Tibial nerve (tissue), 4 donors: Measurements from ENCODE around the gene RIMS3. TPM values are rescaled to one million over a fixed set of nuclear protein-coding genes. Genes with fewer than 3 reads are reported as not detected.
"Not testable (repeated sequence)": the region's sequence is repeated elsewhere in the genome, so short reads cannot be mapped to it uniquely, and the experiment has no call there.

Experiments used
- DNase-seq, 2 donors: peaks; one replicate each; pipeline ENCODE4 v3.0.0-alpha.2; 2019; ENCODE audit warnings: low spot score in 2 of 2
- H3K27ac ChIP-seq, 4 donors: fragments of 200-600 bp; sonication (generic) in 3 of 4; one replicate each; pipeline ENCODE4 v1.5.1; 2017 to 2019; ENCODE audit warnings: mild to moderate bottlenecking in 1 of 4
- H3K27me3 ChIP-seq, 2 donors: fragments of 200-600 bp; sonication (generic) in 1 of 2; one replicate each; pipeline versions ENCODE4 v1.5.1 to v1.6.0; 2017 to 2019
- H3K36me3 ChIP-seq, 3 donors: fragments of 200-600 bp; sonication (generic); one replicate each; pipeline ENCODE4 v1.5.1; 2018 to 2019
- H3K4me1 ChIP-seq, 4 donors: fragments of 200-600 bp; sonication (generic) in 3 of 4; one replicate each; pipeline ENCODE4 v1.5.1; 2017 to 2019
- H3K4me3 ChIP-seq, 4 donors: fragments of 200-600 bp; sonication (generic) in 3 of 4; one replicate each; pipeline ENCODE4 v1.5.1; 2017 to 2019; ENCODE audit warnings: mild to moderate bottlenecking in 1 of 4, moderate library complexity in 1 of 4
- H3K9me3 ChIP-seq, 4 donors: fragments of 200-600 bp; sonication (generic) in 3 of 4; one replicate each; pipeline ENCODE4 v1.5.1; 2017 to 2019
- EP300 ChIP-seq, 2 donors: sonication (generic); formaldehyde crosslinking; IDR thresholded peaks; one replicate each; pipeline ENCODE4 v1.6.1; 2017; ENCODE audit warnings: antibody characterized with exemption in 2 of 2, mild to moderate bottlenecking in 1 of 2
- POLR2A ChIP-seq, 2 donors: fragments of 450-650 bp; IDR thresholded peaks; one replicate each; pipeline ENCODE4 v1.6.1; 2017; ENCODE audit warnings: antibody characterized with exemption in 2 of 2, mild to moderate bottlenecking in 2 of 2, moderate library complexity in 2 of 2
- WGBS, 2 donors: methylation state at CpG; one replicate each; pipeline ENCODE4 v1.1.5; 2018; 5-methylcytosine and 5-hydroxymethylcytosine counted together
- total RNA-seq, 4 donors: library from RNA; depleted of rRNA; stranded (reverse); fragments of >200 nt; gene quantifications; one replicate each; pipeline ENCODE4 v1.1.0, GENCODE V29; 2016
- TF ChIP-seq, protein P1 (sequence below), 5 experiments: fragments of 200-600 bp in 3 of 5; fragments of 450-650 bp in 2 of 5; sonication (generic) in 3 of 5; IDR thresholded peaks; one replicate each; pipeline ENCODE4 v1.5.1; 2016 to 2019; ENCODE audit warnings: antibody characterized with exemption in 5 of 5, mild to moderate bottlenecking in 3 of 5, moderate library complexity in 2 of 5

RIMS3 gene
- total RNA-seq, 4 donors from 2014 or later, result 2.1 to 6.9 (median 4.0) TPM

DNA sequence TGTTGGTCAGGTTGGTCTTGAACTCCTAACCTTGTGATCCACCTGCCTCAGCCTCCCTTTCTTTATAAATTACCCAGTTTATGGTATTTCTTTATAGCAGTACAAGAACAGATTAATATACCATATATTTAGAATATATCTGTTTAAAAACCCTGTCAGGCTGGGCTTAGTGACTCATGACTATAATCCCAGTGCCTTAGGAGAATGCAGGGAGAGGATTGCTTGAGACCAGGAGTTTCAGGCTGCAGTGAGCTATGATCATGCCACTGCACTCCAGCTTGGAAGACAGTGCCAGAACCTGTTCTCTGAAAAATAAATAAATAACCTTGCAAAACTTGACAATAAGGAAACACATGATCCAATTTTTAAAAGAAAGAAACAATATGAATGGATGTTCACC is 90.1 kb downstream of the RIMS3 start:
- H3K27ac ChIP-seq, result no peak overlapping the region
- H3K27me3 ChIP-seq, result no peaks in the 10 kb centered on the region
- DNase-seq, result no peak
- TF ChIP-seq POLR2A (IDR thresholded peaks at IDR 0.05) (no peak), EP300 (IDR thresholded peaks at IDR 0.05) (no peak)
- TF ChIP-seq, protein P1, sequence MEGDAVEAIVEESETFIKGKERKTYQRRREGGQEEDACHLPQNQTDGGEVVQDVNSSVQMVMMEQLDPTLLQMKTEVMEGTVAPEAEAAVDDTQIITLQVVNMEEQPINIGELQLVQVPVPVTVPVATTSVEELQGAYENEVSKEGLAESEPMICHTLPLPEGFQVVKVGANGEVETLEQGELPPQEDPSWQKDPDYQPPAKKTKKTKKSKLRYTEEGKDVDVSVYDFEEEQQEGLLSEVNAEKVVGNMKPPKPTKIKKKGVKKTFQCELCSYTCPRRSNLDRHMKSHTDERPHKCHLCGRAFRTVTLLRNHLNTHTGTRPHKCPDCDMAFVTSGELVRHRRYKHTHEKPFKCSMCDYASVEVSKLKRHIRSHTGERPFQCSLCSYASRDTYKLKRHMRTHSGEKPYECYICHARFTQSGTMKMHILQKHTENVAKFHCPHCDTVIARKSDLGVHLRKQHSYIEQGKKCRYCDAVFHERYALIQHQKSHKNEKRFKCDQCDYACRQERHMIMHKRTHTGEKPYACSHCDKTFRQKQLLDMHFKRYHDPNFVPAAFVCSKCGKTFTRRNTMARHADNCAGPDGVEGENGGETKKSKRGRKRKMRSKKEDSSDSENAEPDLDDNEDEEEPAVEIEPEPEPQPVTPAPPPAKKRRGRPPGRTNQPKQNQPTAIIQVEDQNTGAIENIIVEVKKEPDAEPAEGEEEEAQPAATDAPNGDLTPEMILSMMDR (IDR thresholded peaks at IDR 0.05), result no peak
- peaks cover 0 to 11% (median 0%) of the 10 kb centered on the region in 4 donors for H3K9me3 ChIP-seq
- H3K36me3 ChIP-seq, result no peaks in the 10 kb centered on the region
- no peaks in the 10 kb centered on the region for H3K4me1 ChIP-seq
- no peak overlapping the region for H3K4me3 ChIP-seq

DNA sequence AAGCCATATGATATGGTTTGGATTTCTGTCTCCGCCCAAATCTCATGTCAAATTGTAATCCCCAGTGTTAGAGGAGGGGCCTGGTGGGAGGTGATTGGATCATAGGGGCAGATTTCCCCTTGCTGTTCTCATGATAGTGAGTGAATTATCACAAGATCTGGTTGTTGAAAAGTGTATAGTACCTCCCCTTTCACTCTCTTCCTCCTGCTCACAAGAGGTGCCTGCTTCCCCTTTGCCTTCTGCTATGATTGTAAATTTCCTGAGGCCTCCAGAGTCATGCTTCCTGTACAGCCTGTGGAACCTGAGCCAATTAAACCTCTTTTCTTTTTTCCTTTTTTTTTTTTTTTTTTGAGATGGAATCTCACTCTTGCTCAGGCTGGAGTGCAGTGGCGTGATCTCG is 90.7 kb downstream of the RIMS3 start:
- WGBS, 2 donors, result 70 to 72% methylated on average over 3 of the region's 3 CpGs
- H3K9me3 ChIP-seq, result peaks cover 0 to 11% (median 0%) of the 10 kb centered on the region in 4 donors
- H3K27ac ChIP-seq, DNase-seq, H3K36me3 ChIP-seq, H3K27me3 ChIP-seq, H3K4me3 ChIP-seq, H3K4me1 ChIP-seq: not testable (repeated sequence)

Other genes starting within 250 kb of the RIMS3 start
- gene ZFP69B, start 215.2 kb downstream of the RIMS3 start, total RNA-seq, result 1 to 10 TPM in 2 of 4 donors, under 1 TPM in 2; 0.39 to 2.3 (median 1.3) TPM
- gene ZFP69, start 188.4 kb downstream of the RIMS3 start, total RNA-seq, result 1 to 10 TPM; 1.7 to 7.6 (median 3.4) TPM
- gene EXO5, start 156.9 kb downstream of the RIMS3 start, total RNA-seq, result 1 to 10 TPM; 2.0 to 6.5 (median 4.6) TPM
- 1 to 10 TPM; 5.3 to 9.0 (median 6.4) TPM for gene ZNF684, start 134.0 kb downstream of the RIMS3 start, total RNA-seq
- gene NFYC, start 26.0 kb upstream of the RIMS3 start, total RNA-seq, result 10 to 100 TPM; 30.3 to 36.3 (median 33.3) TPM
- 1 to 10 TPM in 3 of 4 donors, under 1 TPM in 1; 0.22 to 2.1 (median 1.7) TPM for gene KCNQ4, start 118.1 kb upstream of the RIMS3 start, total RNA-seq
- 10 to 100 TPM in 3 of 4 donors, 1 to 10 TPM in 1; 6.0 to 20.3 (median 13.4) TPM for gene CITED4, start 196.7 kb upstream of the RIMS3 start, total RNA-seq